Right lung (tissue), 5 donors: ENCODE data around the gene CNPY1. TPM values are rescaled to one million over a fixed set of nuclear protein-coding genes. Genes with fewer than 3 reads are reported as not detected.
"Not testable (repeated sequence)": the region's sequence is repeated elsewhere in the genome, so short reads cannot be mapped to it uniquely, and the experiment has no call there.

Experiments
- DNase-seq, 2 donors: peaks; one replicate each; pipeline ENCODE4 v3.0.0-alpha.2; 2013
- polyA plus RNA-seq, 5 donors: library from polyadenylated mRNA; unstranded; fragments of 120-200 nt; gene quantifications; one replicate each; pipeline versions ENCODE4 v1.2.1 to v1.2.3, GENCODE V29; 2013; ENCODE audit warnings: inconsistent platforms in 1 of 5, low replicate concordance in 1 of 5; ENCODE audit not compliant: insufficient read length in 5 of 5, insufficient read depth in 1 of 5

The CNPY1 gene
- polyA plus RNA-seq, 5 donors: not detected

GRCh38 chr7:155533120-155533826 lies 13.1 kb downstream of the CNPY1 start:
- no peak for DNase-seq

- DNase-seq: no peak
These were observed 13.6 kb downstream of the CNPY1 start for GRCh38 chr7:155532792-155533119.

GRCh38 chr7:155531681-155532080 lies 14.7 kb downstream of the CNPY1 start:
- no peak for DNase-seq

- no peak for DNase-seq
These were observed 15.8 kb downstream of the CNPY1 start for GRCh38 chr7:155530601-155531000.

- DNase-seq: no peak
These were observed 16.5 kb downstream of the CNPY1 start for GRCh38 chr7:155529845-155530244.

GRCh38 chr7:155529346-155529745 lies 17.0 kb downstream of the CNPY1 start:
- DNase-seq: no peak

- DNase-seq: no peak
These were observed 18.7 kb downstream of the CNPY1 start for GRCh38 chr7:155527664-155528063.

- no peak for DNase-seq
These were observed 20.1 kb downstream of the CNPY1 start for GRCh38 chr7:155526225-155526624.

- DNase-seq: no peak
These were observed 22.3 kb downstream of the CNPY1 start for GRCh38 chr7:155524018-155524556.

GRCh38 chr7:155523168-155523675 lies 23.1 kb downstream of the CNPY1 start:
- no peak for DNase-seq

- DNase-seq: no peak
These were observed 24.5 kb downstream of the CNPY1 start for GRCh38 chr7:155521743-155522398.

- no peak for DNase-seq
These were observed 25.2 kb downstream of the CNPY1 start for GRCh38 chr7:155521007-155521742.

GRCh38 chr7:155520114-155520513 lies 26.2 kb downstream of the CNPY1 start:
- no peak for DNase-seq

- DNase-seq: not testable (repeated sequence)
These were observed 27.0 kb downstream of the CNPY1 start for GRCh38 chr7:155519358-155519757.

GRCh38 chr7:155518633-155519032 lies 27.7 kb downstream of the CNPY1 start:
- no peak for DNase-seq

GRCh38 chr7:155517969-155518368 lies 28.4 kb downstream of the CNPY1 start:
- DNase-seq: no peak

- no peak for DNase-seq
These were observed 28.9 kb downstream of the CNPY1 start for GRCh38 chr7:155517452-155517851.

- DNase-seq: no peak
These were observed 29.9 kb downstream of the CNPY1 start for GRCh38 chr7:155516466-155516865.

- DNase-seq: no peak
These were observed 31.0 kb downstream of the CNPY1 start for GRCh38 chr7:155515318-155515717.

GRCh38 chr7:155514296-155514695 lies 32.1 kb downstream of the CNPY1 start:
- no peak for DNase-seq

GRCh38 chr7:155513543-155514285 lies 32.6 kb downstream of the CNPY1 start:
- no peak for DNase-seq
